ENCODE results near the gene TOE1. TPM values are rescaled to one million over a fixed set of nuclear protein-coding genes. Genes with fewer than 3 reads are reported as not detected.
"Not testable (repeated sequence)": the region's sequence is repeated elsewhere in the genome, so short reads cannot be mapped to it uniquely, and the experiment has no call there.

Gene TOE1
- total RNA-seq, 1 donor from 2014 or later = 11.0 TPM

DNA sequence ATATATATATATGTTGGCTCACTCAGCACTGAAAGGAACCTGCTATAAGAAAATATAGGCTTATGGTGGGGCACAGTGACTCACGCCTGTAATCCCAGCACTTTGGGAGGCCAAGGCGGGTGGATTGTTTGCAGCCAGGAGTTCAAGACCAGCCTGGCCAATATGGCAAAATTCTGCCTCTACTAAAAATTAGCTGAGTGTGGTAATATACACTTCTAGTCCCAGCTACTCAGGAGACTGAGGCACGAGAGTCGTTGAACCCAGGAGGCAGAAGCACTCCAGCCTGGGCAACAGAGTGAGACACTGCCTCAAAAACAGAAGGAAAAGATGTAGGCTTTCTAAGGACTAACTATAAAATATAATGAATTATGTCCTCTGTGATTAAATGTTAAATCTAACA lies 14.9 kb downstream of the TOE1 start:
- no peak for DNase-seq (ENCODE audit: extremely low read depth, low read depth, low spot score)

DNA sequence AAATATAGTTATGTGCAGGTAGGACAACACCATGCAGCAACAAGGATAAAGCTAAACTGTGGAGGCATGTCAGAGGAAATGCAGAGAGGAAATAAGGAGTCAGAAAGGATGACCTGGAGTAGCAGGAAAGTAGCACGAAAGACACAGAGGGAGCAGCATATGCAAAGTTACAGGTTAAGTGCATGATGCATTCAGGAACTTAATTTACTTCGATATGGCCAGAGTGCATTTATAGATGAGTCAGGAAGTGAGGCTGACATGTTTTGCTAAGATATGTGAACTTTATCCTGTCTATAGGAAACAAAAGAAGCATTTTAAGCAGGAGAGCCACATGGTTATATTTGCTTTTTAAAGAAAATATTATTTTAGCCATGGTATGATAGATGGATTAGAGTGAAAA lies 15.7 kb downstream of the TOE1 start:
- DNase-seq (ENCODE audit: extremely low read depth, low read depth, low spot score) = no peak

DNA sequence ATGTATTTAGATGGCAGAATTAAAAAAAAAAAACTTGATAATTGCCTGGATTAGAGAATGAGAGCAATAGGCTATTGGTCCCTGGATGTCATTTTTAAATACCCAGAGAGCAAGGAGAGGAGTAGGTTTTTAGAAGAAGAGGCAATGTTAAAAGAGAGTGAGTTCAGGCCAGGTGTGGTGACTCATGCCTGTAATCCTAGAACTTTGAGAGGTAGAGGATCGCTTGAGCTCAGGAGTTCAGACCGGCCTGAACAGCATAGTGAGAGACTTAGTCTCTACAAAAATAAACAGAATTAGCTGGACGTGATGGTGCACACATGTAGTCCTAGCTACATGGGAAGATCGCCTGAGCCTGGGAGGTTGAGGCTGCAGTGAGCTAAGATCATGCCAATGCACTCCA lies 16.2 kb downstream of the TOE1 start:
- no peak for DNase-seq (ENCODE audit: extremely low read depth, low read depth, low spot score)

DNA sequence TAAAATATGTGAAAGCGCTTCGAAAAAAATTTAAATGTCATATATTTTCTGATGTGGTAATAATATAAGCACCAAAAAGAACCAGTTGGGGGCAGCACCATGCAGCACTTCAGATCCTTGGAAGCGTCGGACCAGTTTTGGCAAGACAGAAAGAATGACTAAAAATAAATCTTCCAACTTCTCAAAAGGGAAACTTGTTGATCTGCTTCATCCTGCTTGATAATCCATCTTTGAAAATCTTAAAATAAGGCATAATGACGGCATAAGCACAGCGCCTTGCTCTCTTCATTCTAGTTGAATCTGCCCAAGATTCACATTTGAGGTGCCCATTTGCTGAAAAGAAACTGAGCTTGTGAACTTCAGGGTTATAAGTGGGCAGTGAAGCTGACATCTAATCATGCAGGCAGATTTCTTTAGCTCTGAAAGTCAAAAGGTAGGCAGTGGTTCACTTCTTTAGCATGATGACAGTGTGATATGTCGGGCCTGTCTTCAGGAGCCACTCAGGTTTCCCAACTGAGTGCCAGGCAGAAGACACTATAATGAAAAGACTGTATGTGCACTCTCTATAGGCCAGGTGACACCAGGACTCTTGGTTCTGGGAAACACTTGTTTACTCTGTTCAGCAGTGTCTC lies 20.0 kb downstream of the TOE1 start:
- DNase-seq (ENCODE audit: extremely low read depth, low read depth, low spot score) = peak; percentile 29

DNA sequence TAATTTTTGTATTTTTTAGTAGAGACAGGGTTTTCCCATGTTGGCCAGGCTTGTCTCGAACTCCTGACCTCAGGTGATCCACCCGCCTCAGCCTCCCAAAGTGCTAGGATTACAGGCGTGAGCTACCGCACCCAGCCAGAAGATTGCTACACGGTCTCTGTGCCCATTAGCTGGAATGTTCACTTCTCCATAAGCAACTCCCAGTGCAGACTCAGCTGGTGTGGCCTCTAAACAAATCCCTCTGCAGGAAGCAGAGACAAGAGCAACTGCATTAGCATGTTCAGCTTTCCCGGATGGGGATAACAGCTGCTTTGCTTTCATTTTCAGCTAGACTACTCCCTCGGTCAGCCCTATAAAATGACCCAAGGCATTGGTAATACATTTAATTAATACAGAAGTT lies 21.0 kb downstream of the TOE1 start:
- DNase-seq (ENCODE audit: extremely low read depth, low read depth, low spot score) = not testable (repeated sequence)

DNA sequence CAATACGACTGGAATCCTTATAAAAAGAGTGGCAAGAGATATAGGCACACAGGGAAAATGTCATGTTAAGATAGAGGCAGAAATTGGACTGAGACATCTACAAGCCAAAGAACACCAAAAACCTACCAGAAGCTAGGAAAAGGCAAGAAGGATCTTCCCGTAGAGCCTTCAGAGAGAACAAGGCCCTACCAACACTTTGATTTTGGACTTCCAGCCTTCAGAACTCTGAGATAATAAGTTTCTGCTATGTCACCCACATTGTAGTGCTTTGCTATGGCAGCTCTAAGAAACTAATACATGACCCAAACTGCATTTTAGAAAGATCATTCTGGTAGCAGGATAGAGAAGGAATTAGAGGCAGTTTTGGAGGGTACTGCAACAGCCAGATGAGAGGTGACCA lies 24.3 kb downstream of the TOE1 start:
- DNase-seq (ENCODE audit: extremely low read depth, low read depth, low spot score) = no peak

DNA sequence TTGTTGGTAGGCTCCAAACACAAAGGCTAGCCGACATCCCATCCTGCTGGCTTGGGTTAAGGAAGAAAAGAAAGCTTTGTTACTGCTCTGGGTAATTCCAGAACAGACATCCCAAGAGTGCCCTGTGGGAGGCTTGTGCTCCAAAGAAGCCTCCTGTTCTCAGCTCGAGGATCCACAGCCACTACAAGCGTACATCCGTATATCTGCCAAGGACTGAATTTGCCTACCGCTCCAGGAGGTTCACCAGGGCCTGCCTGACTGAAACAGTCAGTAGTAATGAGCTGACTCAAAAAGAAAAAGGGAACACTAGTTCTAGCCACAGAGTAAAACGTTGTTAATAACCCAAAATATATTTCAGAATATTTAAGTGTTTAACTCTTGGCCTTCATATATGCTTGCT lies 25.1 kb downstream of the TOE1 start:
- no peak for DNase-seq (ENCODE audit: extremely low read depth, low read depth, low spot score)

DNA sequence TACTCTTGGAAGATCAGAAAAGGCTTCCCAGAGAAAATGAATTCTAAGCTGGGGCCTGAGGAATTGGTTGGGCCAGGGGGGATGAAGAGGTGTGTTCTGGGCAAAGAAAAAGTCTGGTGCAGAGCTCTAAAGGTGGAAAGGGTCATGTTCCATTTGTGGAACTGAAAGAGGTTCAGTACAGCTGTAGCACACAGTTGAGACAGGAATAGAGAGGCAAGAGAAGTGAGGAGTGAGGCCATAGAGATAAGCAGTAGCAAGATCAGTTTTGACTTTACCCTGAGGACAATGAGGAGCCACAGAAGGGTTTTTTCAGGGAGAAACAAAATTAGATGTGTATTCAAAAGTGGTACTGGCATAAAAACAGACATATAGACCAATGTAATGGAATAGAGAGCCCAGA lies 30.6 kb downstream of the TOE1 start:
- DNase-seq (ENCODE audit: extremely low read depth, low read depth, low spot score) = no peak

DNA sequence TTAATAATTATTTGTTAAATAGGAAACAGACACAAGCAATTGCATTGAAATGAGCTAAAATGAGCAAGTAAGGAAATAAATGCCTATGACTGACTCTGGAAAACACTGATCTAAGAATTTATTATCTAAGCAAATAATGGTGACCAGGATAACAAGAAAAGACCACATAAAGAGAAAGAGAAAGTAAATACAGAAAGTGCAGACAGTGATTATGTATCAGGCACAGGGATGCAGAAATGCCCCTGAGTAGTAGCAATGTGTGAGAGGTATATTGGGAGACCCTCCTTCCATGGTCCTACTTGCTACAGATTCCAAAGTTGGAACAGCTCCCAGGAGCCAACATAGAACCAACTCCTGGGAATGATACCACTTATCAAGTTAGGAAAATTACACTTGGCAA lies 33.6 kb downstream of the TOE1 start:
- no peak for DNase-seq (ENCODE audit: extremely low read depth, low read depth, low spot score)

DNA sequence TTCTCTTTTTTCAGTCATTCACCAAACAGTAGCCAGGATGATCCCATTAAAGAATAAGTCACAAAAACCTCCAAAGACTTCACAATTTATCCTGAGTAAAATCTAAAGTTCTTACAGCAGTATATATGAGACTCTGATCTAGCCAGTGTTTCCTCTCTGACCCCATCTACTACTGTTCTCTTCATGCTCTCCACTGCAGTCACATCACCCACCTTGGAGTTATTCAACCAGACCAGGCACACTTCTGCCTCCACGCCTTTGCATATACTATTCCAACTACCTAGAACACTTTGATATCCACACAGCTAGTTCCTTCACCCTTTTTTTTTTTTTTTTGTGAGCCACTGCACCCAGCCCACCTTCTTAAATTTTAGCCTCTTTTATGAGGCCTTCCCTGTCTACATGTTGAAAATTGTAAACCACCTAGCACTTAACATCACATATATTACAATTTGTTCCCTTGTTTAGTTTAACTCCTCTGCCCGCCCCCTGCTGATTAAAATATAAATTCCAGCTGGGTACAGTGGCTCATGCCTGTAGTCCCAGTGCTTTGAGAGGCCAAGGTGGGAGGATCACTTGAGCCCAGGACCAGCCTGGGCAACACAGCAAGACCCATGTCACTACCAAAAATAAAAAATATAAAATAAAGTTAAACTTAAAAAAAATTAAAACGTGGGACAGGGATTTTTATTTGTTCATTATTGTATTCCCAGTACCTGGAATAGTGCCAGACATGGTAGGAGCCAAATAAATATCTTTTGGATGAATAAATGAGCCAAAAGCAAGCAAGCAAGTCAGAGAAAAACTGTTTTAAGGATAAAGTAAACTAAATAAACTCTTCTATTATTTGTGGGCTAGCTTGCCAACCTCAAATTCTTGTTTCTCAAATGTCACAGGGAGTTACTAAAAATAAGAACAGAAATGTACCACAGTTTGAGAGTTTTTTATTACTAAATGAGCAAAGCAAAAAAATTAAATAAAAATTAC lies 35.4 kb downstream of the TOE1 start:
- DNase-seq (ENCODE audit: extremely low read depth, low read depth, low spot score) = no peak

DNA sequence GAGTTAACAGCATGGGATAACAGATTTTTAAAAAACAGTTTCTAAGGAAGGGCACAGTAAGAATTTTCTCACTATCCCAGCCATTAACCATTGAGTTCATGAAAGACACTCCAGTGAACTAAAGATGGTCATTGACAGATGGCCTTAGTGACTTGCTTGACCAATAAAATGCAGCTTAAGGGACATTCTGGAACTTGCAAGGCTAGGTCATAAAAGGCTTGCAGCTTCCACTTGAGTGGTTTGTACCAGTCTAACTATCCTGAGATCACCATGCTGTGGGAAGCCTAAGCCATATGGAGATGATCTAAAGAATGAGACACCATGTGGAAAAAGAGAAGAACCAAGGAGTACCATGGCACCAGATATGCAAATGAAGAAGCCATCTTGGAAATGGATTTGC lies 38.2 kb downstream of the TOE1 start:
- DNase-seq (ENCODE audit: extremely low read depth, low read depth, low spot score) = no peak

DNA sequence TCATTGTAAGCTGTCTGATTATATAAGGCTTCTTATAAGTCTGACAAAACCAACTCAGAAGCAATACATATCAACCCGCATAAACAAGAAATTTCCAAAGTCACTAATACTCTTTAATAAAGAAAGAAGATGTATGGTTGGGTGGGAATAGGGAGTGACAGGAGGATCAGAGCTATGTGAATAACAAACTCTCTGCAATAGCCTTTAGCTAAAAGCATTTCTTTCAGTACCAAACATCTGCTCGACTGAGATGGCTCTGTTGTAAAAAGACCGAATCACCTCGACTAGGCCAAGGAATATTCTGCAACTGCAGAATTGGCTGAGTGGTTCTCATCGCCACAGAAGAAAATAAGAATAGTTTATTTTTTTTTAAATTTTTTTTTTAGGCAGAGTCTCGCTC lies 39.6 kb downstream of the TOE1 start:
- DNase-seq (ENCODE audit: extremely low read depth, low read depth, low spot score) = no peak

DNA sequence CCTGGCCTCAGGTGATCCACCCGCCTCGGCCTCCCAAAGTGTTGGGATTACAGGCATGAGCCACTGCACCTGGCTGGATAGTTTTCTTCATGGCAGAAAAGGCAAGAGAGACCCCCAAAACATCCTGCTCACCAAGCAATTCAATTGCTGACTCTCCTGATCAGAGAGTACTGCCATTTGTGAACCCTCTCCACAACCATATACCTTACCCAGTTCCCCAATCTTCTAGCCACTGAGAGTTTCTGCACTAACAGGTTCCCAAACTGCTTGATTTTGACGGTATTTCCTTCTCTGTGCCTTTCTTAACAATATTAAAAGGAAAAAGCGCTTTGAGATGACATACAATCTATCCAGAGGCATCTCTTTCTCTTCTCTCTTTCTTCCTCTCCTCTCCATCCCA lies 40.2 kb downstream of the TOE1 start:
- DNase-seq (ENCODE audit: extremely low read depth, low read depth, low spot score) = no peak

DNA sequence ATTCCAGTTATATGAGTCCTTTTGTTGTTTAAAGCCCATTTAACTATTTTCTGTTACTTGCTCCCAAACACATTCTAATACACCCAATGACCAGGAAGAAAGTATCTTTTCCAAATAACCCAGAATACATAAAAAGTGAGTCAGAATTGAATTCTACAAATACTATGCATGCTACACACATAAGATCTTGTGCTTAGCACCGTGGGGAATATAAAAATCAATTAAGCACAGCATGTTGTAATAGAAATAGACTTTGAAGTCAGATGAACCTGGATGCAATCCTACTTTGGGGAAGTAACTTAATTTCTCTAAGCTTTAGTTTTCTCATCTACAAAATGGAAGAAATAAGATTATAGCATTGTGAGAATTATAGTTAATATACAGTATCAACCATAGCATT lies 40.8 kb downstream of the TOE1 start:
- no peak for DNase-seq (ENCODE audit: extremely low read depth, low read depth, low spot score)

DNA sequence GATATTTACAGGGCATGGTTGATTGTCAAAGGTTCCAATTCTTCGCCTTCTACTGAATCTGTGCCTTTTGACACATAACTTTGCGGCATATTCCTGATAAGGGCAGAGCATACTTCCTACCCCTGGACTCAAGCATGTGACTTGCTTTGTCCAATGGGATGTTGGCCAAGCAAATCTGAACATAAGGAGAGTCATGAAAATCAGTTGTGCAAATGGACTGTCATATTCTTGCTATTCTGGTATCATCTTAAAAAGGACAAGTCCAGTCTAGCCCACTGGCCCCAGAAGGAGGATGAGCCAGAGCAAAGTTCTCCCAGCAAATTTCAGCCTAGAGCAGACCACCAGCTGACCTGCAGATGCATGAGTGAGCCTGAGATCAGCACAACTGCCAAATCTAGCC lies 41.3 kb downstream of the TOE1 start:
- DNase-seq (ENCODE audit: extremely low read depth, low read depth, low spot score) = no peak

DNA sequence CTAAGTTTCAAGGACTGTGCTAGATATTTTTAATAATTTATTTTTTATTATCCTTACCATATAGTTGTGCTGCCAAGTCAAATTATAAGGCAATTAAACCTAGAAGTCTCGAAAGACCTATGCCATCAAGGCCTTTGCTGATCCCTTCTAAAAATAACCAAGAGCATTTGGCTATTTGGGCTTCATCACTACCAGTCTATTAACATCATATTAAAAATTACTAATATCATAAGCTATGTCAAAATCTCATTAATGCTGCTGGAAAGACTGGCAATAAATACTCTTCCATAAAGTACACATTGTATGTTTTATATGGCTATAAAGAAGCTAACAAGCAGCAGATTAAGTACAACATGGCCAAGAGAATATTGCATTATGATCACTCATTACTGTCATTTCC lies 43.2 kb downstream of the TOE1 start:
- DNase-seq (ENCODE audit: extremely low read depth, low read depth, low spot score) = no peak

DNA sequence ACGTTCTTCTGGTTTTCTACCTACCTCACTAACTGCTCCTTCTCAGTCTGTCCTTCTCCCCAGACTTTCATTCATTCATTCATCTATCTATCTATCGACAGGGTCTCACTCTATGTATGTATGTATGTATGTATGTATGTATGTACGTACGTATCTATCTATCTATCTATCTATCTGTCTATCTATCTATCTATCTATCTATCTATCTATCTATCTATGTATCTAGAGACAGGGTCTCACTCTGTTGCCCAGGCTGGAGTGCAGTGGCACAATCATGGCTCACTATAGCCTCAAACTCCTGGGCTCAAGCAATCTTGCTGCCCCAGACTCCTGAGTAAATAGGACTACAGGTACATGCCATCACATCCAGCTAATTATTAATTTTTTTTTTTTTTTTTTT lies 44.2 kb downstream of the TOE1 start:
- not testable (repeated sequence) for DNase-seq (ENCODE audit: extremely low read depth, low read depth, low spot score)

DNA sequence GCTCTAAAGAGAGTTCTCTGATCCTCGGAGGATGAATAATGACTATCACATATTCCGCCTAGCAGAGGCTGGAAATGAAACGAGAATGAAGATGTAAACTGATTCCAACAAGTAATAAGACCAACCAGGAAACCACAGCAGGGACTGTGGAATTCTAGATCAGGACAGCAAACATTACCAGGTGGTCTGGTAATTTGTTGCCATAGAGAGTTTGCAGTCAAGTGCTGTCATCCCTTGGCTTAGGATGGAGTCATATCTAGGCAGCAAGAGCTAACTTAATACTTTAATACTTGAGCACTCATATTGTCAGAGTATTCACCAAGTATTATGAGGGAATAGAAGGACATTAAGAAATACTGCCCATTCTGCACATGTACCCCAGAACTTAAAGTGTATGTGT lies 45.3 kb downstream of the TOE1 start:
- no peak for DNase-seq (ENCODE audit: extremely low read depth, low read depth, low spot score)

DNA sequence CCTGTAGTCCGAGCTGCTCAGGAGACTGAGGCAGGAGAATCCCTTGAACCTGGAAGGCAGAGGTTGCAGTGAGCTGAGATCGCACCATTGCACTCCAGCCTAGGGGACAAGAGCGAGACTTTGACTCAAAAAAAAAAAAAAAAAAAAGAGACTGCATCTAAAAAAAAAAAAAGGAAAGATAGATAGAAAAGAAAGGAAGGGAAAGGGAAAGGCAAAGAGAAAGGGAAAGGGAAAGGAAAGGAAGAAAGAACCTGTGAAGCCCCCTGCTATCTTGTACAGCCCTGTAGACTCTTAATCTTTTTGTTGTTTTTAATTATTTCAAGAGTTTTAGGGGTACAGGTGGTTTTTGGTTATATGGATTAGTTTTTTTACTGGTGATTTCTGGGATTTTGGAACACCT lies 46.2 kb downstream of the TOE1 start:
- no peak for DNase-seq (ENCODE audit: extremely low read depth, low read depth, low spot score)

Measured in glomerular endothelial cell (primary cell).